Daoy (cell line): Measurements from ENCODE around the gene OPA3. TPM values are rescaled to one million over a fixed set of nuclear protein-coding genes. Genes with fewer than 3 reads are reported as not detected.
"Not testable (repeated sequence)": the region's sequence is repeated elsewhere in the genome, so short reads cannot be mapped to it uniquely, and the experiment has no call there.

Experiments
- DNase-seq: peaks from one replicate; pipeline ENCODE4 v3.0.0-alpha.2; 2015; ENCODE audit warnings: low read depth
- total RNA-seq: library from RNA; depleted of rRNA; stranded (reverse); fragments of >200 nt; shearing (Covaris generic); gene quantifications from 2 replicates; pipeline ENCODE4 v1.2.3, GENCODE V29; 2014; rRNA removed

The OPA3 gene
- 7.4 and 8.9 TPM in 2 replicates for total RNA-seq

DNA sequence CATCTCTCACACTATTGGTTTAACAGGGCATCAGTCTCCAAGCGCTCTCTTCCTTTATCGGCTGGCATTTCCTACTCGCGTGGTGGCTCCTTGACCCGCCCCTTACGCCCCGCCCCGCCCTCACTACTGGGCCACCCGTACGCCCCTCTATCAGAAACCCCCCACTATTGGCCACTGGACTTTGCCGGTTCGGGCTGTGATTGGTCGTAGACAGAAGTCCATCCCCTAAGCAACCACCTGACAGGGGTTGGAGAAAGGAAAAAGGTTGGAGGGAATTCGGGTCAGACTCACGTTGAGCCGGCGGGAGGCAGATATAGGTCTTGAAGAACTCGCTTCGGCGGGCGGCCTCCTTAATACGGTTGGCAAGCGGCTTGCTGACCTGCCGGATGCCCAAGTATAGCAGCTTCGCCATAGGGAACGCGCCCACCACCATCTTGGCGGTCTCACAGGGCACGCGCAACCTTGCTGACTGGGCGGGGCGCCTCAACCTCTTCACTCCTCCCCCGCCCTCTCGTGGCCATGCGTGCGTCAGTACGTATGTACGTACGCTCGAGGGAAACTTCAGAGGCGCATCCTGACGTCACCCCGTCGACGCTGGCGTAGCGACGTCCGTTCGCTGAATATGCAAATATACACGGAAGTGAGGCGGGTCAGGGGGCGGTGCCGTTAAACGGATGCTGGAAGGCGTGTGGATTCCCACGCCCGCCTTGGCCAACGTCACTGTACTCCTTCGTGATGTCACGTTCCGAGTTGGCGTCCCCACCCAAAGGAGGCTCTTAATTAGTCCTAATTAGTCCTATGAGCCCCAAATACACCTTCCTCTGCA, at the start of gene OPA3:
TSS of gene OPA3 (minus strand) at position 471 of the 826 bp plus-strand sequence. CDS start at position 433, 38 bp downstream.
- peak; percentile 100 for DNase-seq

DNA sequence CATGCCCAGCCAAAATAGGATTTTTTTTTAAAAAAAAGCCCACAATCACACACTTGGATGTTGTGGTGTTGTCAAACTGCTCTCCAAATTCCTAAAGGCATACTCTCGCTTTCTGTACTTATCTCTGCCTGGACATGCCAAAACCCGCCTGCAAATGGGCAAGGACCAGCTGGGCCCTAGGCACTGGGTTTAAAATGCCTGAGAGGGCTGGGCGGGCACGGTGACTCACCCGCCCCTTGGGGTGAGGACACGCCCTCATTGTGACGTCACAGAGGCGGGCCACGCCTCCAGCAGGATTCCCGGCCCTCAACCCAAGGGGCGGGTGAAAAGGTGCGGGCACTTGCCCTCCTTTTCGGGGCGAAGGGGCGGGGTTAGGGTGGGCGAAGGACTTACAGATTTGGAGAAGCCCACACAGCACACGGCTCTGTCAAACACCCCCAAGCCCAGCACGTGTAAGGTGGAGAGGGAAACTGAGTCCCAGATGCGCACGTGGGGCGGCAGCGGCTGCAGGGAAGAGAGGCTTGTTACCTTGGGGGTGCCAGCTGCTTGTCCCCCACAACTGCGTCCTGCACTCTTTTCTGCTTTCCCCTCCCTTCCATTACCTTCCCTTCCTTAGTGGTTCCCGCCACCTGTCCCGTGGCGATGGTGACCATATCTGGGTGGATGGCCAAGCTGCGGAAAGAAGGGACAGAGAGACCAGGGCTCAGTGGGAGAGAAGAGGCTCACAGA, 48.0 kb upstream of the OPA3 start:
- peak; percentile 94 for DNase-seq

DNA sequence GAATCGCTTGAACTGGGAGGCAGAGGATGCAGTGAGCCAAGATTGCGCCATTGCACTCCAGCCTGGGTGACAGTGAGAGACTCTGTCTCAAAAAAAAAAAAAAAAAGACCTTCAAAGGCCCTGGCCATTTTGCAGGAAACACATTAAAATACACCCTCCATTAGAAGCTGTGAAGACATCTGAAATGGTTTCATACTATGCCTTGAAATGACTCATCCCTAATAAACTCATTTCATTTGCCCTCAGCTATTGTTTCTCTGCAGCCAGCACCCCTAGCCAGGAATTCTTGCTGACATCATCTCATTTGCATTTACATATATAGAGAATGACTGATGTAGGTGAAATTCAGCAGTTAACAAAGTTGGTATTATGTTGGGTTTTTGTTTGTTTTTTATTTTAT, 45.9 kb upstream of the OPA3 start:
- peak; percentile 86 for DNase-seq

DNA sequence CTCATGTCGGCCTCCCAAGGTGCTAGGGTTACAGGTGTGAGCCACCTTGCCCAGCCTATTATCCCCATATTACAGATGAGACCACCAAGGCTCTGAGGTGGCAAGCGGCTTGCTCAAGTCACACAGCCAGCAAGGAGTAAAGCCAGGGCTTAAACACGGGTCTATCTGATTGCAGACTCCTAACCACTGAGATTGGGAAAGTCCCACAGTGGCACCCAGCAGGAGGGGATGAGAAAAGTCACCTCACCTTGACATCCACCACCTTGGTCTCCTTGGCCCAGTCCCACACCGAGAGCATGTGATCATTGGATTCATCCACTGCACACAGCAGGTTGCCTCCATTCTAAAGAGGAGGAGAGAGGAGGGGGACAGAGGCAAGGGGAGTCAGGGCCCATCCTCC, 45.1 kb upstream of the OPA3 start:
- DNase-seq = no peak

DNA sequence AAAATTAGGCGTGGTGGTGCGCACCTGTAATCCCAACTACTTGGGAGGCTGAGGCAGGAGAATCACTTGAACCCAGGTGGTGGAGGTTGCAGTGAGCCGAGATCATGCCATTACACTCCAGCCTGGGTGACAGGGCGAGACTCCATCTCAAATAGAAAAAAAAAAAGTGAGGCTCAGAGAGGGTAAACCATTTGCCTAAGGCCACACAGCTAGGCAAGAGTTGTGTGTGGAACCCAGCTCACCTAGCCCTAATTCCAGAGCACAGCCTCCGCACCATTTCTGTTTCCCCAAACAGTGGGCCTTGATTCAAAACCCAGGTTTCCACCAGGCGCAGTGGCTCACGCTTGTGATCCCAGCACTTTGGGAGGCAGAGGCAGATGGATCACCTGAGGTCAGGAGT, 43.6 kb upstream of the OPA3 start:
- DNase-seq = not testable (repeated sequence)

DNA sequence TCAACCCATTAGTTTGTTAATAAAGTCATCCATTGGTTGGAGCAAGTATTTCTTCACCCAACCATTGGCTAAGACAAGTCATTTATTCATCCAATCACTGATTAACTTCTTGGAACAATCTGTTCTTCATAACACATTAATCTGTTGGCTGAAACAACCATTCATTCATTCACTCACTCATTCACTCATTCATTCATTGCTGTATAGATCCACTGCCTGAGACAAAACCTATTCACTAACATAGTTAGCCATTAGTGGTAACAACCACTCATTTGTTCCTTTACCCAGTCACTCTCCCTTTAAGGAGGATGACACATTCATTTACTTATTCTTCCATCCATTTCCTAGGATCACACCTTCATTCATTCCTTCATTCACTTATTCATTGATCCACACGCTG, 39.4 kb upstream of the OPA3 start:
- DNase-seq = no peak

DNA sequence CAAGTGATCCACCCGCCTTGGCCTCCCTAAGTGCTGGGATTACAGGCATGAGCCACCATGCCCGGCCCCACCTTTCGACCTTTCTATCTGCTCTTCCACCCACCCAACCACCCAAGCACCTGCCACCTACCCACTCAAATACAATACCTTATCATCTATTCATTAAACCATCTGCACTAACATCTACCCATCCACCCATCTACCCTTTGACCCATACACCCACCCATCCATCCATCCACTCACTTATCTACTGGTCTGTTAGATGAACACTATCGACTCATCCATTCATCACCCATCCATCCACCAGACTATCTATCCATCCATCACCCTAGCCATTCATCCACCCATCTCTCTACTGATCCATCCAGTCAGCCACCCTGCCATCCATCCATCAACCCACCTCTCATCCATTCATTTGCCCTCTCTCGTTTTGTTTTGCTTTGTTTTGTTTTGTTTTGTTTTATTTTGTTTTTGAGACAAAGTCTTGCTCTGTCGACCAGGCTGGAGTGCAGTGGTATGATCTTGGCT, 37.4 kb upstream of the OPA3 start:
- DNase-seq = no peak

DNA sequence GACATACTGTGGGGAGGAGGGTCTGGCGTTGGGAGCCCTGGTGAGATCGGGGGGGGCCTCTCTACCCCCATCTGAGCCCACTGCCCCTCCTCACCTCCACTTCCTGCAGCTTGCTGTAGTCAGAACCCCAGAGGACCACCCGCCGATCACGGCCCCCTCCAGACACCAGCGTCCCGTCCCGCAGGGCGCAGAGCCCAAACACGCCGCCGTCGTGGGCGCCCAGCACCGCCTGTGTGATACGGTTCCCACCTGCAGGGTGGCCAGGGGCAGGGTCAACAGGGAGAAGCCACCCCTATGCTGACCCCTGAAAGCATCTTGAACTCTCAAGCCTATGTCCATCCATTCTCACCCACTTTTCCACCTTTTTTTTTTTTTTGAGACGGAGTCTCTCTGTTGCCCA, 36.8 kb upstream of the OPA3 start:
- no peak for DNase-seq

DNA sequence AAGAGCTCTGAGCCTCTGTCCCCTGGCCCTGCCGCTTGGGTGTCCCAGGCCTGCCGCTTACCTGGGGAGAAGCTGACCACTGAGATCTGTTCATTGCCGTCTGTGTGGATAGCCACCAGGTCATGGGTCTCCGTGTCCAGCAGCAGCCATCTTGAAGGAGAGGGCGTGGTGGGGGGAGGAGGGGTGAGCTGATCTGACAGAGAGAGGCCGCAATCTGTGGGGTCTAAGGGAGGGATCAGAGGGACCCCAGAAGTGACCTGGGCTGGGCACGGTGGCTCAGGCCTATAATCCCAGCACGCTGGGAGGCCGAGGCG, 32.1 kb upstream of the OPA3 start:
- no peak for DNase-seq

DNA sequence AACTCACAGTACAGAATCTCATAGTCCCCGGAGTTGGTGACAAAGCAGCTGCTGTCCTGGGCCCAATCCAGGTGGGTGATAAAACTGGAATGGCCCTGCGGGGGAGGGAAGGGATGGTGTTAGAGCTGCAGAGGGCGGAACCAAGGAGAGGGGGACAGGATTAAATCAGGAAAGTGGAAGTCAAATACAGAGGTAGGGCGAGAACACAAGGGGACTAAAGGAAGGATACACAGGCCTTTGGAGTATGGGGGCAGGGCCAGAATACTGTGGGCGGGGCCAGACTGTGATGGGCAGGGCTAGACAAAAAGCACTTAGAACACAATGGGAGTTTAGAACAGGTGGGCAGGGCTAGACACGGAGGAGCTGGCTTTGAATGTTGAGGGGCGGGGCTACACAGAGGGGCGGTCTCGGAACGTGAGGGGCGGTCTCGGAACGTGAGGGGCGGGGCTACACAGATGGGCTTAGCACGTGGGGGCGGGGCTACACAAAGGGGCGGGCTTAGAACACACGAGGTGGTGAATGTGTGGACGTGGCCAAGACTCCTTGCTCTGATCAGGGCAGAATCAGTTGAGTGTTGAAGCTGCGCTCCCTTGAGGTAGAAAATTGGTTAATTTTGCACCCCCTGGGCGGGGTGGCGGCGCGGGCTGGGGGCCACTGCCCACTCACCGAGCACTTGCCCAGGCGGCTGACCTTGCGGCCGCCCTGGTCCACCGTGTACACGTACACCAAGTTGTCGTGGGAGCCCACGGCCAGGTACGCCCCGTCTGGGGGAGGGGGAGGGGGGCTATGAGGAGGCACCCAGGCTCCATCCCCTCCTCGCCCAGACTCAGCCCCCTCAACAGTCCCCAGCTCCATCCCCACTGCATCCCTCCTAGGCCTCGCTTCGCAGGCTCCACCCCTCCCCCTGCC, 31.4 kb upstream of the OPA3 start:
- peak; percentile 92 for DNase-seq

DNA sequence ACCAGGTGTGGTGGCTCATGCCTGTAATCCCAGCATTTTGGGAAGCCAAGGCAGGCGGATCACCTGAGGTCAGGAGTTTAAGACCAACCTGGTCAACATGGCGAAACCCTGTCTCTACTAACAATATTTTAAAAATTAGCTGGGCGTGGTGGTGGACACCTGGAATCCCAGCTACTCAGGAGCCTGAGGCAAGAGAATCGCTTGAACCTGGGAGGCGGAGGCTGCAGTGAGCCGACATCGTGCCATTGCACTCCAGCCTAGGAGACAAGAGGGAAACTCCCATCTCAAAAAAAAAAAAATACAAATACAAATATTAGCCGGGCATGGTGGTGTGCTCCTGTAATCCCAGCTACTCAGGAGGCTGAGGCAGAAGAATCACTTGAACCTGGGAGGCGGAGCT, 30.5 kb upstream of the OPA3 start:
- DNase-seq = not testable (repeated sequence)

DNA sequence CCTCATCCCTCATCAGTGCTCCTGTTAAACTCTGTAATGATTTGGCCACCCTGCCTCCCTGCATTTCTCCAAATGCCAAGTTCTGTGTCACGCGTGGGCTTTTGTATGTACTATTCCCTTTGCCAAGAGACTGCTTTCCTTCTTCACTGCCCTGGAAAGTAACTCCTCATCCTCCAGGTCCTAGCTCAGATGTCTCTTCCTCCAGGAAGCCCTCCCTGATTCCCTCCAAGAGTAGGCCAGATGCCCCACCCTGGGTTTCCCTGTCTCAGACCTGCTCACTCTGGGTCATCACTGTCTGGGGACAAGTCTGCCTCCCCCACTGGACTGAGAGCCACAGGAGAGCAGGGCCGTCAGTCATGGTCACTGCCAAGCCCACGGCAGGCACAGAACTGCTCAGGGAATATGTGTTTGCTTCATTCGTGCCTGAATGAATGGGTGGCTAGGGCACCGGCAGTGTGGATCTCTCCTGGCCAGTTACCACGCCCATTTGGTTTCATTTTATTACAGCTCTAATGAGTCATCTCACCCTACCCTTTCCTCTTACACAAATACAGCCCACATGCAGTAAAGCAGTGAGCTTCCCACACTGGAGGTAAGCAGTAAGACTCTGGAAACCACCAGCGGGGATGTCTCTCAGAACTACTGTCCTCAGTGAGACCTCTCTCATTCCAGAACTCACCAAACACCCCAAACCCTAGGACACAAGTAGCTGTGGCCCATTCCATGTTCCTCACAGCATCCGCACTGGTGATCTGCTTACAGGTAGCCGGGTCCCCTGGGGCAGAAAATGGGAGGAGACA, 29.5 kb upstream of the OPA3 start:
- peak; percentile 94 for DNase-seq

DNA sequence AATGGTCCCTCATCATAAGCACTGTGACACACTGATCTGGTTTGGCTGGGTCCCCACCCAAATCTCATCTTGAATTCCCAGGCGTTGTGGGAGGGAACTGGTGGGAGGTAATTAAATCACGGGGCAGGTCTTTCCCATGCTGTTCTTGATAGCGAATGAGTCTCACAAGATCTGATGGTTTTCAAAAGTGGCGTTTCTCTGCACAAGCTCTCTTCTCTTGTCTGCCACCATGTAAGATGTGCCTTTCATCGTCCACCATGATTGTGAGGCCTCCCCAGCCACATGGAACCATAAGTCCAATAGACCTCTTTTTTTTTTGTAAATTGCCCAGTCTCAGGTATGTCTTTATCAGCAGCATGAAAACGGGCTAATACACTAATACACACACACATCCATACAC, 24.3 kb upstream of the OPA3 start:
- DNase-seq = no peak

DNA sequence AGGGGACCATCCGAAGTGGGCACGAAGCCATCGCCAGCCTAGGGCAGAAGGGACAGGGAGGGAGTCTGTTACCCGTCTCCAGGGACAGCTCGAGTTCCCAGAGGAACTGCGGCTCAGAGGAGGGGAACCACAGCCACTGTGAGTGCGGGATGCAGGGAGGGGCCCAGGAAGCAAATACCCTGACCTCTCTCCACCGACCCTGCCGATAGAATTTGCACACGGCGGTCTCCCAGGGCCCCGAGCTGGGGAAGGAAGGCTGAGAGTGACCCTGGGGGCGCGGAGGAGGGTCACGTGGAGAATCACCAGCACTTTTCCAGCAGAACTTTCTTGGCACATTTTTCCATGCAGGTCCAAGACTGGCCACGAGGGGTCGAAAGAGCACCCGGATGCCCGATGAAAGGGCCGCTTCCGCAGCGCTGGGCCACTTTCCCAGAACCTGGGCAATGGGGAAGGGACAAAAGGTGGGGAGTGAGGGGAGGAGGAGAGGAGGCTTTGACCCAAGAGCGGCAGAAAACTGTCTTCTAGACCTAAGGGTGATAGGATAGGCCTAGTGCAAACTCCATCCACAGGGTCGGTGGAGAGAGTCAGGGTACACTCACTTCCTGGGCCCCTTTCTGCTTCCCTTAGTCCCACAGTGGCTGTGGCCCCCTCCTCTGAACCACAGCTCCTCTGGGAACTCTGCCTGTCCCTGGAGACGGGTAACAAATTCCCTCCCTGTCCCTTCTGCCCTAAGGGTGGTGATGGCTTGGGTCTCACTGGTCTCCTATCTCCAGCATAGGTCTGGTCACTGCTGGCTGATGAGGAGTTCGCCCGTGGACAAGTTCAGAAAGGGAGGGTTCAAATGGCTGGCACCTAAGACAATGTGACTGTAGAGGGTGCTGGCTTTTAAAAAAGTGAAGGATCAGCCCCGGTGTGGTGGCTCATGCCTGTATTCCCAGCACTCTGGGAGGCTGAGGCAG, 22.7 kb upstream of the OPA3 start:
- DNase-seq = peak; percentile 77

DNA sequence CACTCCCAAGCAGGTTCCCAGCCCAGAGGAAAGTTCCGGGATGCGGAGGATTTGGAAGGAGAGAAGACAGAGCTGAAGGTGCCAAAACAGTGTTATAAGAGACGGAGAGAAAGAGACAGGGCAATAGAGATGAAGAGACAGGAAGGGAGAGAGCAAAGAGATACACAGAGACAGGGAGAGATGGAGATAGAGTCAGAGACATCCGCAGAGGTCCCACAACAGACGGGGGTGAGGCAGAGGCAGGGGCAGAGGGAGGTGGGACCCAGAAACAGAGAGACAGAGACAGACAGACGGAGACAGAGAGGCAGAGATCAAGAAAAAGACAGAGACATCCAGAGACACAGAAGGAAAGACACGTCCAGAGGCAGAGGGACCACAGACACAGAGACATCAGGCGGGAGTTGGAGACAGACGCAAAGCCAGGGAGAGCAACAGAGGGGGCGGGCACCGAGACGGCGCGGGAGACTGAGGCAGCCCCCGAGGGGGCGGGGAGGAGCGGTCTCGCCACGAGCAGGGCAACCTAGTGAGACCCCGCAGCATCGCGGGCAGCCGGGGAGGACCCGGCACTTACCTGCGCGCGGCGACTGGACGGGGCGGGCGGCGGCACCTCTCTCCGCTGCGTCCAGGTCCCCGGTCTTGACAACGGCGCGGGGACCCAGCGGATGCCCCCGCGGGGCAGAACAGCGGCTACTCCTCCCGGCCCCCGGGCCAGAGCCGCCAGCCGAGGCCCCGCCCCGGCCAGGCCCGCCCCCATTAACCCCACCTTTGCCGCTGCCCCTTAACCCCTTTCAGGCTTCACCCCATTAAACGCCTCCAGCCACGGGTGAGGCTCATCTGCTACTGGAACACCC, 17.1 kb upstream of the OPA3 start, which contains the start of gene GPR4:
TSS of gene GPR4 (minus strand) at position 689 of the 851 bp plus-strand sequence. CDS start 10,346 bp downstream, outside the sequence.
- DNase-seq = no peak

DNA sequence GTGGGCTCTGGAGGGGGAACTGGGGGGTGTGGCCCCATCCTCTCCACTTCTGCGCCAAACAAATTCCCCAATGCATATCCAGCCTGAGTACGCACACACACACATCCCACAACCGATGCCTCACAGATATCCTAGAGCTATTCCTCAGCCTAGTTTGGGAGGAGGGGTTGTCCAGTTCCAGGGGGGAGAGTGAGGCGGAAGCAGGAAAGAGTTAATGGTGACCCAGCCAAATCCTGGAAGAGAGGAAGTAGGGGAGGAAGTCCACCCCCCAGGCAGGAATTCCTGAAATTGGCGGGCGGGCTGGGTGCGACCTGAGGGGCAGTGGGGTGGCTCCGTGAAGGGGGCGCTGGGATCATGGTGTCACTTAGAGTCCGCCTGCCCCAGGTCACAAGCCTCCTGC, 16.5 kb upstream of the OPA3 start:
- no peak for DNase-seq

DNA sequence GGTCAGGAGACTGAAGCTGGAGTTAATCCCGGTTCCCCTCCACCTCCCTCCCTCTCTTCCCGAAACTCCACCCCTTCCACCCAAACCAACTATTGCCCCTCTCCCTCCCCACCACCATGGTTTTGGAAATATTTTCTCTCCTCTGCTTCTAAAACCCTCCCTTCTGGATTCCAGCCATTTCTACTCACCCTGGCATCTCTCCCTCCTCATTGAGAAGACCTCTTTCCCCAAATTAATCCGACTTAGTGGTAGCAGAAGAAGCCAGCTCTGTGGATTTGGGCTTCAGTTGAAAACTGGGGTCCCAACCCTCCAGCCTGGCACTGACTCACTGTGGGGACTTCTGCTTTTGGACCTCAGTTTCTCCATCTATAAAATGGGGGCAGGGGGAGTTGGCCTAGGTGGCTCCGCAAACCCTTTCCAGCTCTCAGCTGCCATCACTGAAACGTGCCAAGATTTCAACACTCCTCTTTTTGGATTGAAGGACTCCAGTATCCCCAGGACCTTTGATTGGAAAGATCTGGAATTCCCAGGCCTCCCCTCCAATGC, 15.8 kb upstream of the OPA3 start:
- DNase-seq = no peak

DNA sequence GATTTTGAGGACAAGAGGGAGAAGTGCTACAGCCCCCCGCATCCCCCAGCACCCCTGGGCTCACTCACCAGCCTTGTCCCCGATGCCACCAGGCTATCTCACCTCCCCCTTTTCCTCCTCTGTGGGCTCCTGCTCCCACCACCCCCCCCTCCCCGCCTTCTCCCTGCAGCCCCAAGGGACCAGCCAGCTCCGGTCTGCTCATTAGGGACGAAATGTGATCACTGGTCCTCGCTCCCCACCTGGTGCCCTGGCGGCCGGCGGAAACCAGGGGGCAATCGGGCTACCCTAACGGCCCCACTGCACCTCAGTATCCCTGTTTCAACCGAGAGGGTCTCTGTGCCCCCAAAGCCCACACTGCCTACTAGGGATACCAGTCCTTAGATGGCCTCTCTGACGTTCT, 14.7 kb upstream of the OPA3 start:
- no peak for DNase-seq
